Stimulated activated CD4-positive, alpha-beta T cell treated with anti-CD3 and anti-CD28 coated beads, TNF-alpha, amount 100 ng/mL, for 1 hour (primary cell): Measurements from ENCODE around the gene MYCN.

Experiments used
- DNase-seq, 3 donors: peaks; one replicate each; pipeline ENCODE4 v3.0.0-alpha.2; 2020; ENCODE audit warnings: low read depth in 3 of 3, low spot score in 1 of 3

Gene MYCN

DNA sequence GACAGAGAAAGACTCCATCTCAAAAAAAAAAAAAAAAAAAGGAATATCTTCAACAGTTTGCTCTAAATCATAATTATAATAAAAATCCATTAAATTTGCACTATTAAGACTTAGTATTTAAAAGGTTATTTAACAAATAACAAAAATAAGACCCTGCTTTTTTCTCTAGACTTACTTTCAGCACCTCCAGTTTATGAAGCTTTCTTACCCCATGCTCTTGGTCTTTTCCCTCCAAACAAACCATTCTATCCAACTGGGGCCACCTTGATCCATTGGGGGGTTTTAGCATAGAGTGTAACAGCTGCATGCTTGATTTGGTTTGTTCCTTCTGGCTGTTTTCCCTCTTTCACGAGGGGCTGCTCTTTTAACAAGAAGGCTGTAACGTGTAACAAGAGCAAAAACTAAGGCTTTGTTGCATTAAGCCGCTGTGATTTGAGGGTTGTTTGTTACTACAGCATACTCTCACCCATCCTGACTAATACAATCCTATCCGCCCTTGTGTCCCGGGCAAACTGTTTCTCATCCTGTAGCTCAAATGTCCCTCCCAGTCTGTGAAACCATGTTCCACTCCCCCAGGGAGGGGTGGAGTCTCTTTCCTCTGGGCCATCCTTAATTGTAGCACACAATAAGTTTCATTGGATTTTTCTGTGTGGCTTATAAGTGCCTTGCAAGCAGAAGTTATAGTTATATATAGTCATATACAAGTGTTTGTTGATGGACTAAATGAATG, 9.6 kb upstream of the MYCN start:
- no peak for DNase-seq

DNA sequence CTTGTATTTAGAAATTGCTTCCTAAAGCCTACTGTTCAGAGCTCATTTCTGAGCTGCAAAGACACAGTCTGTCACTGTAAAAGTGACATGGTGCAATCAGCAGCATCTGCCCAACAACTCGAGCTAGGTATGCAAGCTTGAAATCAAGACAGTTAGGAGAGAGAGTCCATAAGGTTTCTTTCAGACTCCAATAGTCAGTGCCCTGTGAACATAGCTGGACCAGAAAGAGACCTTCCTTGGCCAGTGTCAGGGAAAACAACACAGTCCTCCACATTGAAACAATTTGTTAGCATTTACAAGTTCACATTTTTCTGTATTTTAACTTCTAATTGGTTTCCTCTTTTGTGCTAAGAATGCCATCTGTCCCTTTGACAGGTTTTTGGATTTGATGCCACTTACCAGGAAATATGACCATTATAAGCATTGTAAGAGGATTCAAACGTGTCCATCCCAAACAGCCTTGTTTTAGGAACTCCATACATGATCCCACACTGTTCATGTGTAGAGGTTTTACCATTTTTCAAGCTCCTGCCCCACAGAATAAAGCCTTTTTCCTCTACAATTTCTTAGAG, 8.9 kb upstream of the MYCN start:
- no peak for DNase-seq

GRCh38 chr2:15931950-15932349, 8.4 kb upstream of the MYCN start:
- no peak for DNase-seq

DNA sequence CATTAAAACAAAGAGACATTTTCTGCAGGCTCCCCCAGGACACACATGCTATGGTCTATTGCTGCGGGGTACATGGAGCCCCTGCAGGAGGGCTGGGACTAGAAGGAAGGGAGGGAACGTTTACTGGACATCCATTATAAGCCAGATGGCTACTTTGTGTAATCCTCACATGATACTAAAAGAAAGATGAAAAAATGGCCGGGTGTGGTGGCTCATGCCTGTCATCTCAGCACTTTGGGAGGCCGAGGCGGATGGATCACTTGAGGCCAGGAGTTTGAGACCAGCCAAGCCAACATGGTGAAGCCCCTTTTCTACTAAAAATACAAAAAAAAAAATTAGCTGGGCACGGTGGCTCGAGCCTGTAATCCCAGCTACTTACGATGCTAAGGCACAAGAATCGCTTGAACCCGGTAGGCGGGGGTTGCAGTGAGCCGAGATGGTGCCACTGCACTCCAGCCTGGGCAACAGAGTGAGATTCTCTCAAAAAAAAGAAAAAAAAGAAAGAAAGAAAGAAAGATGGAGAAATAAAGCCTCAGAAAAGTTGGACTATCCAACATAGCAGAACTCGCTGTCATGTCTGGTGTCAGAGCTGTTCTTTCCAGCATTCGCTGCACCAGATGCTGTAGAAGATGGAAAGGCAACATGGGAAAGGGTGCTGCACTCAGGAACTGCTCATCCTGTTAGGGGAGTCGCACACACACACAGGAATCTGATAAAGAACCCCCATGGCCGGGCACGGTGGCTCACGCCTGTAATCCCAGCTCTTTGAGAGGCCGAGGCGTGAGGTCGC, 7.8 kb upstream of the MYCN start:
- DNase-seq = no peak

DNA sequence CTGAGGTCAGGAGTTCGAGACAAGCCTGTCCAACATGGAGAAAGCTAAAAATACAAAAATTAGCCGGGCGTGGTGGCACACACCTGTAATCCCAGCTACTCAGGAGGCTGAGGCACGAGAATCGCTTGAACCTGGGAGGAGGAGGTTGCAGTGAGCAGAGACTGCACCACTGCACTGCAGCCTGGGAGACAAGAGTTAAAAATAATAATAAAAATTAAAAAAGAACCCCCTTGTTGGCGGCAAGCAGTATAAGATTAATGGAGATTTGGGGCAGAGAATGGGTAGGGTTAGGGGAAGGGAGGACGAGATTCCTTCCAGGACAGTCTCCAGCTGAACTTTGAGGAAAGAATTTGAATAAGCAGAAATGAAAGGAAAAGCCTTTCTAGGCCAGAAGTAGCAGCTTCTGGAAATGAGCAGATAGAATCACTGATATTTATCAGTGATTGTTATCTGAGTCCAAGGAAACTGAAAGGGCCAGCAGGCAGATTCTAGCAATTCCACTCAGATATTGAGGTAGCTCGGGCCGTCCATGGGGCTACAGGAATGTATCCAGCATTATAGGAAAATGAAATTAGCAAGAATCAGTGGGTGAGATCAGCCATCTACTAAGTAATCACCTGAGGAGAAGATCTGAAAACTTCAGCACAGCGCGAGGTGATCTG, 7.0 kb upstream of the MYCN start:
- DNase-seq = no peak

GRCh38 chr2:15934291-15934945, 5.9 kb upstream of the MYCN start:
- no peak for DNase-seq

DNA sequence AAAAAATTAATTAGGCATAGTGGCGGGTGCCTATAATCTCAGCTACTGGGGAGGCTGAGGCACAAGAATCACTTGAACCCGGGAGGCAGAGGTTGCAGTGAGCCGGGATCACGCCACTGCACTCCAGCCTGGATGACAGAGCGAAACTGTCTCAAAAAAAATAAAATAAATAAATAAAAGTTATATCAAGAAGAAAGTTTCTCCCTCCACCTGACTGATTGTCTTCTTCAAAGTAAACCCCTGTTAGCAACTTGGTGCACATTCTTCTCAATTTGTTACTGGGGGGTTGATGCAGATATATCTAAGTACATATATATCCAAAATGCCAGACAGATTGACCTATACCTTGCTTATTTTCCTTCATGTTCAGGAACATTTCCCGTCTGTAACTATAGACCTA, 5.2 kb upstream of the MYCN start:
- DNase-seq = no peak

DNA sequence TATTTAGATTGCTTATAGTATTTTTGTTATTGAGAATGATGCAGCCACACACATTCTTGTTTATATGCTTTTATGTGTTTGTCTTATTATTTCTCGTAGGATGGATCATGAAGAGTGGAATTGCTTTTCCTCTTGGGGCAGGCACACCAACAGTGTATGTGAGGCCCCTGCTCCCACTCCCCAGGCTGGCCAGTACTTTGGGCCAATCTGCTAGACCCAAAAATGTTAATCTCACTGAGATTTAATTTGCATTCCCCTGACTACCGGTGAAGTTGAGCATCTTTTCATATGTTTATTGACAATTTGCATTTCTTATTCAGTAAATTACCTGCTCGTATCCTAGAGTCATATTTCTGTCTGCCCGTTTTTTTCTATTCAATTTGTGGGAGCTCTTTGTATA, 4.7 kb upstream of the MYCN start:
- no peak for DNase-seq

GRCh38 chr2:15936277-15937104, 3.9 kb upstream of the MYCN start:
- no peak for DNase-seq

DNA sequence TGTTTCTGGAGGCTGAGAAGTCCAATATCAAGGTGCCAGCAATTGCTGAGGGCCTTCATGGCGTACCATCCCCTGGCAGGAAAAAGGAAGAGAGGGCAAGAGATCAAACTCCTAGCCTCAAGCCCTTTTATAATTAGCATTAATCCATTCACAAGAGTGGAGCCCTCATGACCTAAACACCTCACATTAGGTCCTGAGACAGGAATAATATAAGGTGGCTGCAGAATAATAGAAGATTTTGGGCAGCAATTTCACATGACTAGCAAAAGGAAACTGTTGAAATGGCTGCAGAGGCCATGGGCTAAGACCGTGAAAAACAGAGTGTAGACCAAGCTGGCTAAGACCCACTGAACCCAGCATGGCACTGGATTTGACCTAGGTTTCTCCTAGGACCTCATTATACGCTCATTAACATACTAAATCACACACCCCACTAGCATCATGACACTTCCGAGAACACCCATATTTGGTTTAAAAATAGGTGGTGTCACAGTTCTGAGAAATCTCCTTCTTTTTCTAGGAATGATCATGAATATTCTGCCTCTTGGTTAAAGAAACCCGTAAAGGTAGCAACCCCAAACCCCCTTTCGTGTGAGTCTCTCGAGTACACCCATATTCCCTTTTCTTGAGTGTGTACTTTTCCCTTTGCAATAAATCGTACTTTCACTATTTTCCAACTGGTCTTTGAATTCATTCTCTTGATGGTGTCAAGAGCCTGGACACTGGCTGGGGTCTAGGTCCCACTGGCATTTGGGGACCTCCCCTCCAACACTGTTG, 3.1 kb upstream of the MYCN start:
- DNase-seq = no peak

- no peak for DNase-seq
Measured at GRCh38 chr2:15937882-15938802, 2.2 kb upstream of the MYCN start.

GRCh38 chr2:15938803-15939555, 1.4 kb upstream of the MYCN start:
- no peak for DNase-seq

GRCh38 chr2:15939556-15939853, 845 bp upstream of the MYCN start:
- DNase-seq = peak in 1 of 3 donors; percentile 35

DNA sequence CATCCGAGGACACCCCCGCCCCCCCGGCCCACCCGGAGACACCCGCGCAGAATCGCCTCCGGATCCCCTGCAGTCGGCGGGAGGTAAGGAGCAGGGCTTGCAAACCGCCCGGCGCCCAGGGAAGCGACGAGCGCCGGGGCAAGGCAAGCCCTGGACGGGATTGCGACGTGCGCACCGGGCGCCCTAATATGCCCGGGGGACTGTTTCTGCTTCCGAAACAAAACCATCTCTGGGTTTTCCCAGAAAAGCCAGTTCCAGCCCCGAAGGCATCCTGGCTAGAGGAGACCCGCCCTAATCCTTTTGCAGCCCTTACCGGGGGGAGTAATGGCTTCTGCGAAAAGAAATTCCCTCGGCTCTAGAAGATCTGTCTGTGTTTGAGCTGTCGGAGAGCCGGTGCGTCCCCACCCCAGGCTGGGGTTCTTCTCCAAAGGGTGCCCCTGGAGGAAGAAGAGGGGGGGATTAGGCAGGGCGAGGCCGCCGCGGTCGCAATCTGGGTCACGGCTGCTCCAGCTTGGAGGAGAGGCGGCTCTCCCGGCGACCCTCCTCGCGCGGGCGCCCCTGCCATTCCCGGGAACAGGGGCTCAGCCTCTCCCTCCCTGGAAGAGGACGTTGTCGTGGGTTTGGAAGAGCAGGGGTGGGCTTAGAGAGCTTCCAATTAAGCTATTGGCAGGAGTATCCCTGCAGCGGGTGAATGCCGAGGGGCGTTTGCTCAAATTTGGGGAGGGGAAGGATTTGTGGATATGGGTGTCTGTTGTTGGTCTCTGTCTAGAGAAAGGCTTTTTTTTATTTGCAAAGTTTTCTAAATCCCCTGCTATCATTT, 521 bp downstream of the MYCN start:
- no peak for DNase-seq

- no peak for DNase-seq
Measured at GRCh38 chr2:15941481-15941850, 1.1 kb downstream of the MYCN start.

GRCh38 chr2:15941871-15942710, 1.7 kb downstream of the MYCN start:
- no peak for DNase-seq
